ENCODE measurements around the gene TTC24. TPM values are rescaled to one million over a fixed set of nuclear protein-coding genes. Genes with fewer than 3 reads are reported as not detected.

TTC24 gene
- polyA plus RNA-seq, 1 donor from 2014 or later = not detected

GRCh38 chr1:156547434-156547833 lies 32.1 kb upstream of the TTC24 start:
- H3K79me2 ChIP-seq (replicated peaks; ENCODE audit: insufficient read depth, low read length) = no peaks in the 10 kb centered on the region
- no peak for TF ChIP-seq RAD21 (conservative IDR thresholded peaks at IDR 0.05)
- TF ChIP-seq TAF1 (IDR thresholded peaks at IDR 0.05; ENCODE audit: low read depth) = no peak
- no peak for TF ChIP-seq POLR2AphosphoS5 (IDR thresholded peaks at IDR 0.05)
- no peak for TF ChIP-seq EP300 (conservative IDR thresholded peaks at IDR 0.05; ENCODE audit: poor library complexity, severe bottlenecking)
- TF ChIP-seq SMC3 (conservative IDR thresholded peaks at IDR 0.05; ENCODE audit: poor library complexity) = no peak
- no peak for TF ChIP-seq MXI1 (conservative IDR thresholded peaks at IDR 0.05; ENCODE audit: poor library complexity, severe bottlenecking)
- TF ChIP-seq REST (IDR thresholded peaks at IDR 0.05; ENCODE audit: borderline replicate concordance) = no peak
- no peak for TF ChIP-seq CTCF (IDR thresholded peaks at IDR 0.05; ENCODE audit: poor library complexity, severe bottlenecking)
- no peak for TF ChIP-seq EZH2 (IDR thresholded peaks at IDR 0.05; ENCODE audit: borderline replicate concordance, insufficient read depth, low read length, poor library complexity, severe bottlenecking)
- no peaks in the 10 kb centered on the region for H3K36me3 ChIP-seq (ENCODE audit: insufficient read depth, low read length)
- H3K9ac ChIP-seq (ENCODE audit: low read length) = no peak overlapping the region
- H3F3A ChIP-seq (ENCODE audit: insufficient read depth, low read length, poor library complexity, severe bottlenecking) = no peaks in the 10 kb centered on the region
- no peaks in the 10 kb centered on the region for H3K27me3 ChIP-seq (ENCODE audit: insufficient read depth, low read depth, low read length)
- no peak overlapping the region for H2AFZ ChIP-seq (ENCODE audit: low read depth, low read length)
- no peaks in the 10 kb centered on the region for H3K9me2 ChIP-seq (ENCODE audit: insufficient read depth, low read length)
- H3K4me3 ChIP-seq (ENCODE audit: low read length) = no peak overlapping the region
- H3K9me3 ChIP-seq (ENCODE audit: low read length) = no peaks in the 10 kb centered on the region
- no peak overlapping the region for H3K4me2 ChIP-seq (ENCODE audit: low read length)
- H4K20me1 ChIP-seq (ENCODE audit: insufficient read depth) = no peaks in the 10 kb centered on the region
- no peak overlapping the region for H3K27ac ChIP-seq (ENCODE audit: low read length)

- Histone ChIP-seq H2AFZ (ENCODE audit: low read depth, low read length) (no peak overlapping the region), H3K4me3 (ENCODE audit: low read length) (no peak overlapping the region), H3K4me2 (ENCODE audit: low read length) (no peak overlapping the region), H3K9me2 (ENCODE audit: insufficient read depth, low read length) (no peaks in the 10 kb centered on the region), H3K27ac (ENCODE audit: low read length) (no peak overlapping the region), H3F3A (ENCODE audit: insufficient read depth, low read length, poor library complexity, severe bottlenecking) (no peaks in the 10 kb centered on the region), H3K27me3 (ENCODE audit: insufficient read depth, low read depth, low read length) (no peaks in the 10 kb centered on the region), H3K79me2 (replicated peaks; ENCODE audit: insufficient read depth, low read length) (no peaks in the 10 kb centered on the region), H4K20me1 (ENCODE audit: insufficient read depth) (no peaks in the 10 kb centered on the region), H3K9me3 (ENCODE audit: low read length) (no peaks in the 10 kb centered on the region), H3K36me3 (ENCODE audit: insufficient read depth, low read length) (no peaks in the 10 kb centered on the region), H3K9ac (ENCODE audit: low read length) (no peak overlapping the region)
- TF ChIP-seq EZH2 (IDR thresholded peaks at IDR 0.05; ENCODE audit: borderline replicate concordance, insufficient read depth, low read length, poor library complexity, severe bottlenecking) (no peak), EP300 (conservative IDR thresholded peaks at IDR 0.05; ENCODE audit: poor library complexity, severe bottlenecking) (no peak), POLR2AphosphoS5 (IDR thresholded peaks at IDR 0.05) (no peak), CTCF (IDR thresholded peaks at IDR 0.05; ENCODE audit: poor library complexity, severe bottlenecking) (no peak), TAF1 (IDR thresholded peaks at IDR 0.05; ENCODE audit: low read depth) (no peak), REST (IDR thresholded peaks at IDR 0.05; ENCODE audit: borderline replicate concordance) (no peak), SMC3 (conservative IDR thresholded peaks at IDR 0.05; ENCODE audit: poor library complexity) (no peak), MXI1 (conservative IDR thresholded peaks at IDR 0.05; ENCODE audit: poor library complexity, severe bottlenecking) (no peak), RAD21 (conservative IDR thresholded peaks at IDR 0.05) (no peak)
Observed at GRCh38 chr1:156547982-156548381, 31.5 kb upstream of the TTC24 start.

Data from neural cell (in vitro differentiated cells).